Loucy (cell line): Measurements from ENCODE around the gene CD46.

Source experiments
- H2AFZ ChIP-seq: fragments of 200-600 bp; sonication (generic); 2 replicates; pipeline ENCODE4 v1.6.0; 2016; ENCODE audit warnings: antibody characterized with exemption, mild to moderate bottlenecking, low read length, moderate library complexity
- H3F3A ChIP-seq: fragments of 200-600 bp; 2 replicates; pipeline ENCODE4 v1.6.0; 2016; ENCODE audit warnings: antibody characterized with exemption, low read depth, mild to moderate bottlenecking
- H3K27me3 ChIP-seq: fragments of 200-600 bp; sonication (generic); 2 replicates; pipeline ENCODE4 v1.6.1; 2014; ENCODE audit warnings: low read length, mild to moderate bottlenecking; ENCODE audit not compliant: insufficient read depth, poor library complexity, severe bottlenecking
- H3K36me3 ChIP-seq: fragments of 200-600 bp; sonication (generic); 2 replicates; pipeline ENCODE4 v1.6.1; 2016; ENCODE audit warnings: low read length; ENCODE audit not compliant: insufficient read depth
- H3K4me1 ChIP-seq: fragments of 200-600 bp; sonication (generic); 2 replicates; pipeline ENCODE4 v1.5.1; 2014; ENCODE audit warnings: low read length, mild to moderate bottlenecking; ENCODE audit not compliant: insufficient read depth, poor library complexity, severe bottlenecking
- H3K4me2 ChIP-seq: fragments of 200-600 bp; sonication (generic); 2 replicates; pipeline ENCODE4 v1.6.0; 2014; ENCODE audit warnings: antibody characterized with exemption, low read length, low read depth, mild to moderate bottlenecking; ENCODE audit not compliant: poor library complexity, severe bottlenecking
- H3K4me3 ChIP-seq: fragments of 200-600 bp; sonication (generic); 2 replicates; pipeline ENCODE4 v1.5.1; 2014; ENCODE audit warnings: low read length, mild to moderate bottlenecking, mixed read lengths; ENCODE audit not compliant: poor library complexity, severe bottlenecking
- H3K79me2 ChIP-seq: fragments of 200-600 bp; sonication (generic); 2 replicates; pipeline ENCODE4 v1.6.1; 2014; ENCODE audit warnings: low read length; ENCODE audit not compliant: insufficient read depth
- H3K9ac ChIP-seq: fragments of 200-600 bp; sonication (generic); 2 replicates; pipeline ENCODE4 v1.6.0; 2014; ENCODE audit warnings: mild to moderate bottlenecking, low read depth, low read length, moderate library complexity; ENCODE audit not compliant: poor library complexity, severe bottlenecking
- H3K9me2 ChIP-seq: fragments of 200-600 bp; sonication (generic); replicated peaks from 2 replicates; pipeline ENCODE4 v1.6.1; 2016; ENCODE audit warnings: low read depth, low read length, mixed read lengths
- H3K9me3 ChIP-seq: fragments of 200-600 bp; sonication (generic); 2 replicates; pipeline ENCODE4 v1.6.1; 2014; ENCODE audit warnings: mild to moderate bottlenecking, antibody characterized with exemption, low read length, low read depth; ENCODE audit not compliant: insufficient read depth
- H4K20me1 ChIP-seq: fragments of 200-600 bp; sonication (generic); 2 replicates; pipeline ENCODE4 v1.6.0; 2014; ENCODE audit warnings: antibody characterized with exemption, low read length, mild to moderate bottlenecking; ENCODE audit not compliant: insufficient read depth, poor library complexity, severe bottlenecking
- EZH2phosphoT487 ChIP-seq: fragments of 200-600 bp; IDR thresholded peaks from 2 replicates; pipeline ENCODE4 v1.6.1; 2018; ENCODE audit warnings: antibody characterized with exemption, mild to moderate bottlenecking, moderate library complexity, borderline replicate concordance
- TF ChIP-seq, protein P1 (sequence below): fragments of 200-600 bp; sonication (generic); conservative IDR thresholded peaks from 2 replicates; pipeline ENCODE4 v1.5.1; 2014; ENCODE audit warnings: mild to moderate bottlenecking, antibody characterized with exemption, low read length

CD46 gene

DNA sequence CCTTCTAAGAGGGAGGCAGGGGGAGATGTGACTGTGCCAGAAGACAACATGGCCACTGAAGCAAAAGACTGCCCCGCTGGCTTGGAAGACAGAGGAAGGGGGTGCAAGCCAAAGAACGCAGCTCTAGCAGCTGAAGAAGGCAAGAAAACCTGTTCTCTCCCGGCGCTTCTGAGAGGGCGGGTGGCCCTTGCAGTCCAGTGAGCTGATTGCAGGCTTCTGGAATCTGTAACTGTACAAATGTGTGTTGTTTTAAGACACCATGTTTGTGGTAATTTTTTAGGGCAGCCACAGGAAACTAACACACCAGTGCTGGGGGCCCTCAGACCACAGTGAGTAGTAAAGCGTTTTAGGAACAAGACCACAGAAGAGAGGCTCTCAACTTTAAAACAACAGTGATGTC, 47.0 kb downstream of the CD46 start:
- TF ChIP-seq, protein P1, sequence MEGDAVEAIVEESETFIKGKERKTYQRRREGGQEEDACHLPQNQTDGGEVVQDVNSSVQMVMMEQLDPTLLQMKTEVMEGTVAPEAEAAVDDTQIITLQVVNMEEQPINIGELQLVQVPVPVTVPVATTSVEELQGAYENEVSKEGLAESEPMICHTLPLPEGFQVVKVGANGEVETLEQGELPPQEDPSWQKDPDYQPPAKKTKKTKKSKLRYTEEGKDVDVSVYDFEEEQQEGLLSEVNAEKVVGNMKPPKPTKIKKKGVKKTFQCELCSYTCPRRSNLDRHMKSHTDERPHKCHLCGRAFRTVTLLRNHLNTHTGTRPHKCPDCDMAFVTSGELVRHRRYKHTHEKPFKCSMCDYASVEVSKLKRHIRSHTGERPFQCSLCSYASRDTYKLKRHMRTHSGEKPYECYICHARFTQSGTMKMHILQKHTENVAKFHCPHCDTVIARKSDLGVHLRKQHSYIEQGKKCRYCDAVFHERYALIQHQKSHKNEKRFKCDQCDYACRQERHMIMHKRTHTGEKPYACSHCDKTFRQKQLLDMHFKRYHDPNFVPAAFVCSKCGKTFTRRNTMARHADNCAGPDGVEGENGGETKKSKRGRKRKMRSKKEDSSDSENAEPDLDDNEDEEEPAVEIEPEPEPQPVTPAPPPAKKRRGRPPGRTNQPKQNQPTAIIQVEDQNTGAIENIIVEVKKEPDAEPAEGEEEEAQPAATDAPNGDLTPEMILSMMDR = no peak
- peak; percentile 92 for TF ChIP-seq EZH2phosphoT487
- Histone ChIP-seq H3K4me2 (peak overlapping the region; percentile 23), H3K36me3 (peaks cover 52% of the 10 kb centered on the region; the same call in 1 of the 2 replicates), H3F3A (peaks cover 8% of the 10 kb centered on the region; the same call in 1 of the 2 replicates), H3K79me2 (no peaks in the 10 kb centered on the region), H4K20me1 (peaks cover 53% of the 10 kb centered on the region), H3K9me2 (no peaks in the 10 kb centered on the region), H3K9me3 (no peaks in the 10 kb centered on the region), H2AFZ (no peak overlapping the region), H3K27me3 (no peaks in the 10 kb centered on the region), H3K9ac (no peak overlapping the region), H3K4me3 (no peak overlapping the region), H3K4me1 (peaks cover 20% of the 10 kb centered on the region)

DNA sequence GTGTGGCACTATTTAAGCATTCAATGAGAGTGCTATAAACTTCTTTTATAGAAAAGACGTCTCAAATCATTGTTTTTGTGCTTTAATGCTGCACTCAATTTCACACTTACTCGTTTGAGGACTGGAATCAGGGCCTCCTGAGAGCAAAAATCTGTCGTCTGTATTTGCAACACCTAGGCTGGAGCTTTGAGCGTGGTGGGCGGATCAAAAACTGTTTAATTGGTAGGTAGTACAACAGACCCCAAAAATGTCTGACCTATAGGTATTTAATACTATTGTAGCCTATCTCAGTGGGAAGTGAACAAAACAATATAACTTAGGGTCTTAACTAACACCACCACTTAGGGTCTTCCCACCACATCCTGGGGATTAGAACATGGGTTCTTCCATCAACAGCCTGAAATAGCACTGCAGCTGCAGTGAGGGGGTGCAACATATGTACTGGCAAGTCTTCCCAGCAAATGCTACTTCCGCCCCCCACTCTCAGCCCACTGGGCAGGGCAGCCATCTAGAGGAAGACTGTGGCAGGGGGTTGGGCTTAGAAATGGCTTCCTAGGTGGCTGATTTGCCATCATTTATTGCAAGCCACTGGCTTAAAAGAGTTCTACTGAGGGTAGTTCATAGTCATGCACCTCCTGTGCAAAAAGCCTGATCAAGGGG, 48.3 kb downstream of the CD46 start:
- peaks cover 54% of the 10 kb centered on the region; the same call in 1 of the 2 replicates for H3K36me3 ChIP-seq
- H3K79me2 ChIP-seq = no peaks in the 10 kb centered on the region
- H3K4me2 ChIP-seq = no peak overlapping the region
- TF ChIP-seq, protein P1 = no peak
- TF ChIP-seq EZH2phosphoT487 = no peak
- H3K4me3 ChIP-seq = no peak overlapping the region
- no peaks in the 10 kb centered on the region for H3K9me3 ChIP-seq
- peaks cover 8% of the 10 kb centered on the region; the same call in 1 of the 2 replicates for H3F3A ChIP-seq
- H3K9me2 ChIP-seq = no peaks in the 10 kb centered on the region
- H4K20me1 ChIP-seq = peaks cover 50% of the 10 kb centered on the region
- H3K9ac ChIP-seq = no peak overlapping the region
- H3K4me1 ChIP-seq = peaks cover 20% of the 10 kb centered on the region
- no peaks in the 10 kb centered on the region for H3K27me3 ChIP-seq
- no peak overlapping the region for H2AFZ ChIP-seq

DNA sequence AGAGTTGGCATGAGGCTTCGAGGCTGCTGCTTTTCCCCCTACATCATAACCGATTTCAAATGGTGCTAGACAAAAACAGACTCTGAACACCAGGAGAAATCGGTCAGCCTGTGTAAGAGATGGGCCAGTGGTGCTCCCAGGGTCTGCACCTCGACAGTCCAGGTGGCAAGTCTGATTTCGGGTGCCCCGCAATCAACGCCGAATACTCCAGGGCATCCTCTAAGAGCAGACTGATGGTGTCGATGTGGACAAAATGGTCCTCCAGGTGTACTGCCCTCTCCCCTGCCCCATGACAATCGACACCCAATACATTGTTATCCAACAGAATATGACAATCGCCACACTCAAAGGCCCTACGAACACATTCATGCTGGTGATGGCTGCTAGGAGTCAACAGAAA, 50.0 kb downstream of the CD46 start:
- Histone ChIP-seq H3K9ac (no peak overlapping the region), H3K27me3 (no peaks in the 10 kb centered on the region), H3K9me3 (no peaks in the 10 kb centered on the region), H3K4me3 (no peak overlapping the region), H3K79me2 (no peaks in the 10 kb centered on the region), H3K4me2 (no peak overlapping the region), H3K9me2 (no peaks in the 10 kb centered on the region), H3F3A (peaks cover 8% of the 10 kb centered on the region; the same call in 1 of the 2 replicates), H3K4me1 (peaks cover 20% of the 10 kb centered on the region), H4K20me1 (peaks cover 66% of the 10 kb centered on the region), H2AFZ (no peak overlapping the region), H3K36me3 (peaks cover 66% of the 10 kb centered on the region; the same call in 1 of the 2 replicates)
- TF ChIP-seq, protein P1 = no peak
- TF ChIP-seq EZH2phosphoT487 = no peak
